ENCODE measurements around the gene ZBTB7C. TPM values are rescaled to one million over a fixed set of nuclear protein-coding genes. Genes with fewer than 3 reads are reported as not detected.

The ZBTB7C gene
- total and polyA plus RNA-seq, 10 of the 15 experiments (the other 5 are each of a cell fraction or from before 2014, with no cell fraction given), result under 0.01 to 0.08 (median 0.01) TPM; not detected in 7

GRCh38 chr18:48190994-48191393 lies 218.2 kb downstream of the ZBTB7C start (continued):
- TF ChIP-seq ZNF687 (IDR thresholded peaks at IDR 0.05), result no peak
- TF ChIP-seq SMARCA5 (IDR thresholded peaks at IDR 0.05), result no peak

GRCh38 chr18:48188609-48189008 lies 220.6 kb downstream of the ZBTB7C start:
- Histone ChIP-seq H3K79me2 (ENCODE audit: control insufficient read depth, insufficient read depth, low read length) (no peaks in the 10 kb centered on the region), H3K9me3 (replicated peaks; ENCODE audit: control insufficient read depth, insufficient read depth, low read length) (no peaks in the 10 kb centered on the region), H3K27ac (ENCODE audit: control insufficient read depth, insufficient read depth) (no peak overlapping the region), H3K4me1 (ENCODE audit: control insufficient read depth, insufficient read depth, low read length) (no peaks in the 10 kb centered on the region), H3K4me2 (ENCODE audit: control insufficient read depth, insufficient read depth) (no peak overlapping the region), H3K36me3 (ENCODE audit: control insufficient read depth in 2 of 2, insufficient read depth in 2 of 2, low read length in 1 of 2) (no peaks in the 10 kb centered on the region), H3K4me3 (no peak overlapping the region), H4K20me1 (ENCODE audit: control insufficient read depth, insufficient read depth) (no peaks in the 10 kb centered on the region), H3K27me3 (replicated peaks in 1 of 2; ENCODE audit: control insufficient read depth in 2 of 2, insufficient read depth in 2 of 2, low read length in 1 of 2) (peaks cover 3 to 6% of the 10 kb centered on the region in 2 experiments), H2AFZ (ENCODE audit: control insufficient read depth, low read depth, low read length) (no peak overlapping the region), H3K9ac (ENCODE audit: control insufficient read depth, insufficient read depth, low read length) (no peak overlapping the region)
- in situ Hi-C loops (cut with MboI), result no loop called here
- ChIA-PET CTCF (no interaction called here), POLR2A (no interaction called here), RAD21 (ENCODE audit: unreplicated experiment) (no interaction called here), SMC1A (ENCODE audit: uncharacterized antibody, unreplicated experiment) (no interaction called here)
- intact Hi-C loops (cut with micrococcal nuclease; ENCODE audit: unreplicated experiment), result no loop called here
- ATAC-seq (no peak), DNase-seq (ENCODE audit: low read depth, low spot score) (no peak), FAIRE-seq (no peak)
- 28% methylated on average over 2 of the region's 2 CpGs for WGBS (ENCODE audit: insufficient coverage, insufficient replicate concordance, low lambda C conversion rate, missing lambda C conversion rate)
- no TSS peak for BruUV-seq (replicated peaks)
- TF ChIP-seq ZBED1 (IDR thresholded peaks at IDR 0.05; ENCODE audit: borderline replicate concordance), result no peak
- TF ChIP-seq ZNF622 (IDR thresholded peaks at IDR 0.05), result no peak
- TF ChIP-seq SREBF1 (IDR thresholded peaks at IDR 0.05; ENCODE audit: low read length), result no peak
- no peak for TF ChIP-seq GATAD2B (conservative IDR thresholded peaks at IDR 0.05; ENCODE audit: low read depth)
- no peak for TF ChIP-seq CHD1 (IDR thresholded peaks at IDR 0.05; ENCODE audit: low read depth, low read length)

Data from GM12878 (cell line).